H9 (cell line): ENCODE results near the gene B3GLCT. TPM values are rescaled to one million over a fixed set of nuclear protein-coding genes. Genes with fewer than 3 reads are reported as not detected.

Experiments used
- DNase-seq: peaks from one replicate; pipeline ENCODE4 v3.0.0-alpha.2; 2017
- H2AFZ ChIP-seq: one replicate; pipeline ENCODE4 v1.6.1; 2013; ENCODE audit warnings: mild to moderate bottlenecking, low read length, control low read depth, moderate library complexity
- H2AK5ac ChIP-seq: 2 replicates; pipeline ENCODE4 v1.6.1; 2013; ENCODE audit warnings: low read length, control low read depth, mixed read lengths; ENCODE audit not compliant: insufficient read length
- H2BK120ac ChIP-seq: one replicate; pipeline ENCODE4 v1.6.1; 2013; ENCODE audit warnings: low read depth, mild to moderate bottlenecking, low read length, control low read depth, inconsistent platforms; ENCODE audit not compliant: poor library complexity, severe bottlenecking
- H2BK12ac ChIP-seq: 2 replicates; pipeline ENCODE4 v1.6.1; 2013; ENCODE audit warnings: low read length, control low read depth, mixed read lengths, low read depth; ENCODE audit not compliant: insufficient read length
- H2BK15ac ChIP-seq: 2 replicates; pipeline ENCODE4 v1.6.1; 2013; ENCODE audit warnings: low read depth, low read length, control low read depth
- H2BK20ac ChIP-seq: one replicate; pipeline ENCODE4 v1.6.1; 2013; ENCODE audit warnings: low read depth, mild to moderate bottlenecking, low read length, control low read depth, inconsistent platforms; ENCODE audit not compliant: poor library complexity, severe bottlenecking
- H2BK5ac ChIP-seq: 2 replicates; pipeline ENCODE4 v1.6.1; 2013; ENCODE audit warnings: low read length, control low read depth, mixed read lengths; ENCODE audit not compliant: insufficient read length
- H3K14ac ChIP-seq: 2 replicates; pipeline ENCODE4 v1.6.1; 2013; ENCODE audit warnings: low read length, control low read depth; ENCODE audit not compliant: insufficient read depth
- H3K18ac ChIP-seq: 2 replicates; pipeline ENCODE4 v1.6.1; 2013; ENCODE audit warnings: low read depth, mild to moderate bottlenecking, mixed read lengths, low read length, control low read depth; ENCODE audit not compliant: insufficient read length
- H3K23ac ChIP-seq: 2 replicates; pipeline ENCODE4 v1.6.1; 2013; ENCODE audit warnings: low read length, control low read depth, mixed read lengths, low read depth; ENCODE audit not compliant: insufficient read length
- H3K23me2 ChIP-seq: 2 replicates; pipeline ENCODE4 v1.6.1; 2013; ENCODE audit warnings: low read depth, mild to moderate bottlenecking, mixed read lengths, low read length, control low read depth; ENCODE audit not compliant: insufficient read length, poor library complexity, severe bottlenecking
- H3K27ac ChIP-seq: 2 replicates; pipeline ENCODE4 v1.5.1; 2013; ENCODE audit warnings: low read length, control low read depth, mixed read lengths, low read depth; ENCODE audit not compliant: insufficient read length
- H3K27me3 ChIP-seq: 2 replicates; pipeline ENCODE4 v1.6.1; 2013; ENCODE audit warnings: low read length, control low read depth, inconsistent platforms; ENCODE audit not compliant: insufficient read depth
- H3K4ac ChIP-seq: 2 replicates; pipeline ENCODE4 v1.6.1; 2013; ENCODE audit warnings: low read depth, mild to moderate bottlenecking, control low read depth, inconsistent platforms, low read length, moderate library complexity
- H3K4me1 ChIP-seq: 2 replicates; pipeline ENCODE4 v1.6.1; 2013; ENCODE audit warnings: low read length, control low read depth, inconsistent platforms; ENCODE audit not compliant: insufficient read depth
- H3K4me2 ChIP-seq: 2 replicates; pipeline ENCODE4 v1.6.1; 2013; ENCODE audit warnings: low read length, control low read depth, mixed read lengths; ENCODE audit not compliant: insufficient read length, insufficient read depth
- H3K56ac ChIP-seq: 2 replicates; pipeline ENCODE4 v1.6.1; 2013; ENCODE audit warnings: low read depth, mild to moderate bottlenecking, mixed read lengths, low read length, control low read depth; ENCODE audit not compliant: insufficient read length
- H3K79me1 ChIP-seq: 2 replicates; pipeline ENCODE4 v1.6.1; 2013; ENCODE audit warnings: low read depth, mild to moderate bottlenecking, moderate library complexity, low read length, control low read depth, inconsistent platforms; ENCODE audit not compliant: insufficient read depth, poor library complexity, severe bottlenecking
- H3K79me2 ChIP-seq: 2 replicates; pipeline ENCODE4 v1.6.1; 2013; ENCODE audit warnings: low read length, control low read depth, inconsistent platforms; ENCODE audit not compliant: insufficient read depth
- H3K9ac ChIP-seq: 2 replicates; pipeline ENCODE4 v1.6.1; 2013; ENCODE audit warnings: low read length, control low read depth, mixed read lengths; ENCODE audit not compliant: insufficient read length; ENCODE audit errors: extremely low read depth
- H3K9me3 ChIP-seq: one replicate; pipeline ENCODE4 v1.6.1; 2013; ENCODE audit warnings: low read depth, low read length, inconsistent platforms; ENCODE audit not compliant: control insufficient read depth
- H3T11ph ChIP-seq: one replicate; pipeline ENCODE4 v1.6.1; 2013; ENCODE audit warnings: mild to moderate bottlenecking, low read length, control low read depth, inconsistent platforms
- H4K20me1 ChIP-seq: one replicate; pipeline ENCODE4 v1.6.1; 2013; ENCODE audit not compliant: control insufficient read depth, insufficient read length, insufficient read depth
- H4K5ac ChIP-seq: 2 replicates; pipeline ENCODE4 v1.6.1; 2013; ENCODE audit warnings: low read depth, mild to moderate bottlenecking, mixed read lengths, low read length, control low read depth; ENCODE audit not compliant: insufficient read length
- H4K8ac ChIP-seq: replicated peaks from 2 replicates; pipeline ENCODE4 v1.6.1; 2013; ENCODE audit warnings: low read length, control low read depth, mixed read lengths, low read depth; ENCODE audit not compliant: insufficient read length
- H4K91ac ChIP-seq: 2 replicates; pipeline ENCODE4 v1.6.1; 2013; ENCODE audit warnings: low read depth, mild to moderate bottlenecking, moderate library complexity, mixed read lengths, low read length, control low read depth; ENCODE audit not compliant: insufficient read length
- H3K27ac Mint-ChIP-seq, 3 experiments: 2 replicates in 2 of 3; 3 replicates in 1 of 3; pipeline ENCODE4 v1.8.0; 2020 to 2021; ENCODE audit warnings: mixed read lengths in 3 of 3, mild to moderate bottlenecking in 1 of 3, moderate library complexity in 1 of 3
- H3K27me3 Mint-ChIP-seq: 2 replicates; pipeline ENCODE4 v1.8.0; 2021; ENCODE audit warnings: low read depth, mild to moderate bottlenecking, moderate library complexity, mixed read lengths
- H3K36me3 Mint-ChIP-seq, 3 experiments: 2 replicates in 2 of 3; 3 replicates in 1 of 3; pipeline ENCODE4 v1.8.0; 2020 to 2021; ENCODE audit warnings: low read depth in 3 of 3, mixed read lengths in 3 of 3; ENCODE audit not compliant: insufficient read depth in 1 of 3
- H3K4me1 Mint-ChIP-seq, 2 experiments: 2 replicates each; pipeline ENCODE4 v1.8.0; 2020; ENCODE audit warnings: mixed read lengths in 2 of 2
- H3K4me3 Mint-ChIP-seq, 2 experiments: 2 replicates in 1 of 2; 3 replicates in 1 of 2; pipeline ENCODE4 v1.8.0; 2020 to 2021; ENCODE audit warnings: mild to moderate bottlenecking in 2 of 2, mixed read lengths in 2 of 2, moderate library complexity in 1 of 2
- H3K9me3 Mint-ChIP-seq, 2 experiments: 2 replicates in 1 of 2; 3 replicates in 1 of 2; pipeline ENCODE4 v1.8.0; 2020; ENCODE audit warnings: mild to moderate bottlenecking in 2 of 2, mixed read lengths in 2 of 2, moderate library complexity in 1 of 2
- WGBS: extraction: QIAGEN DNeasy Blood & Tissue Kit; methylation state at CpG from one replicate; pipeline ENCODE4 v1.1.7; 2013; ENCODE audit warnings: missing lambda C conversion rate, low lambda C conversion rate, mixed read lengths; ENCODE audit not compliant: insufficient read length; ENCODE audit errors: extremely low coverage; 5-methylcytosine and 5-hydroxymethylcytosine counted together
- total RNA-seq: library from RNA; stranded (reverse); gene quantifications from 2 replicates; pipeline ENCODE4 v1.2.1, GENCODE V29; 2021
- TF ChIP-seq, protein P1 (sequence below): fragments of 200-600 bp; sonication (generic); conservative IDR thresholded peaks from 3 replicates; pipeline ENCODE4 v1.8.0; 2021; ENCODE audit warnings: antibody characterized with exemption, mild to moderate bottlenecking

The B3GLCT gene
- total RNA-seq, 1 experiment from 2014 or later = 5.4 TPM

DNA sequence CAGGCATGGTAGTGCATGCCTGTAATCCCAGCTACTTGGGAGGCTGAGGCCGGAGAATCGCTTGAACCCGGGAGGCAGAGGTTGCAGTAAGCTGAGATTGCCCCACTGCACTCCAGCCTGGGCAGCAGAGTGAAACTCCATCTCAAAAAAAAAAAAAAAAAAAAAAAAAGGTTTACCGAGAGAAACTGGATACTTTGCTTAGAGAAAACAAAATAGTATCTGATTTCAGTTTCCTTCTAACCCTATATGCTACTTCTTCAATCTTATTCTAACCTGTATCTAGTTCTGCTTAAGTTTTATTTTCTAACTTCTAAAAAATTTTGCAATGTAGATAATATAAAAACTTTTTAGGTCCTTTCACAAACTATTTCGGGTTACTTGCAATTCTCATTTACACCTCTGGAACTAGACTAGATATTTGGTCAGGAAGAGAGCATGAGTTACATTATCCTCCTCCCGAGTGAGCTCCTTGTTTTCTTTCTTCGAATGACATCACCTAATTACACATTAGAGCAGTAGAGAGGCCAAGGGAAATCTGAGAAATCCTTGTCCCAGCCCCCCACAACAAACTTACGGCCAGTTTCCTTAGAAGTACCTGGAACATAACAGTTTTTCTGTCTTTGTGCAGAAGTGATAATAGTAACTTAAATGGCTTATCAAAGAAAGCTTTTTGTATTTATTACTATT is 128.9 kb downstream of the B3GLCT start:
- no peak overlapping the region for H3K56ac ChIP-seq
- H3K9me3 ChIP-seq = no peaks in the 10 kb centered on the region
- Mint-ChIP-seq H3K36me3 (no peaks in the 10 kb centered on the region; a peak in 1 of 7 replicates), H3K4me1 (peaks cover 7 to 8% of the 10 kb centered on the region in 2 experiments), H3K27me3 (no peaks in the 10 kb centered on the region), H3K4me3 (no peak overlapping the region), H3K27ac (0 out of 7 replicates have a peak overlapping the region, but pooled peaks of 1 of the 3 experiments have one; percentile 29), H3K9me3 (no peaks in the 10 kb centered on the region)
- H3K9ac ChIP-seq = no peak overlapping the region
- H2BK12ac ChIP-seq = no peak overlapping the region
- TF ChIP-seq, protein P1, sequence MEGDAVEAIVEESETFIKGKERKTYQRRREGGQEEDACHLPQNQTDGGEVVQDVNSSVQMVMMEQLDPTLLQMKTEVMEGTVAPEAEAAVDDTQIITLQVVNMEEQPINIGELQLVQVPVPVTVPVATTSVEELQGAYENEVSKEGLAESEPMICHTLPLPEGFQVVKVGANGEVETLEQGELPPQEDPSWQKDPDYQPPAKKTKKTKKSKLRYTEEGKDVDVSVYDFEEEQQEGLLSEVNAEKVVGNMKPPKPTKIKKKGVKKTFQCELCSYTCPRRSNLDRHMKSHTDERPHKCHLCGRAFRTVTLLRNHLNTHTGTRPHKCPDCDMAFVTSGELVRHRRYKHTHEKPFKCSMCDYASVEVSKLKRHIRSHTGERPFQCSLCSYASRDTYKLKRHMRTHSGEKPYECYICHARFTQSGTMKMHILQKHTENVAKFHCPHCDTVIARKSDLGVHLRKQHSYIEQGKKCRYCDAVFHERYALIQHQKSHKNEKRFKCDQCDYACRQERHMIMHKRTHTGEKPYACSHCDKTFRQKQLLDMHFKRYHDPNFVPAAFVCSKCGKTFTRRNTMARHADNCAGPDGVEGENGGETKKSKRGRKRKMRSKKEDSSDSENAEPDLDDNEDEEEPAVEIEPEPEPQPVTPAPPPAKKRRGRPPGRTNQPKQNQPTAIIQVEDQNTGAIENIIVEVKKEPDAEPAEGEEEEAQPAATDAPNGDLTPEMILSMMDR = no peak
- no peak overlapping the region for H2AK5ac ChIP-seq
- H2BK120ac ChIP-seq = no peak overlapping the region
- WGBS = no CpG with 5 or more reads among the region's 8 CpGs
- H3K27ac ChIP-seq = no peak overlapping the region
- no peaks in the 10 kb centered on the region for H3K23me2 ChIP-seq
- H3K4ac ChIP-seq = no peak overlapping the region
- no peak overlapping the region for H4K8ac ChIP-seq
- H2BK20ac ChIP-seq = no peak overlapping the region
- H3K18ac ChIP-seq = no peak overlapping the region
- H2BK15ac ChIP-seq = no peak overlapping the region
- no peaks in the 10 kb centered on the region for H4K20me1 ChIP-seq
- H2BK5ac ChIP-seq = no peak overlapping the region
- H3K4me1 ChIP-seq = no peaks in the 10 kb centered on the region; the same call in 1 of the 2 replicates
- no peak overlapping the region for H3K23ac ChIP-seq
- H3K27me3 ChIP-seq = no peaks in the 10 kb centered on the region
- no peak overlapping the region for H3K4me2 ChIP-seq
- H4K5ac ChIP-seq = no peak overlapping the region
- H3K14ac ChIP-seq = no peak overlapping the region
- H3T11ph ChIP-seq = no peak overlapping the region
- H2AFZ ChIP-seq = no peak overlapping the region
- DNase-seq = no peak
- H4K91ac ChIP-seq = no peak overlapping the region
- no peaks in the 10 kb centered on the region for H3K79me1 ChIP-seq
- H3K79me2 ChIP-seq = no peaks in the 10 kb centered on the region
